Fibroblast of villous mesenchyme (primary cell): ENCODE data around the gene NFE2. TPM values are rescaled to one million over a fixed set of nuclear protein-coding genes. Genes with fewer than 3 reads are reported as not detected.
"Not testable (repeated sequence)": the region's sequence is repeated elsewhere in the genome, so short reads cannot be mapped to it uniquely, and the experiment has no call there.

ENCODE experiments used
- DNase-seq: peaks from one replicate; pipeline ENCODE4 v3.0.0-alpha.2; 2010; ENCODE audit warnings: low read depth
- H3K4me3 ChIP-seq: 2 replicates; pipeline ENCODE4 v1.5.1; 2011; ENCODE audit warnings: low read depth, mild to moderate bottlenecking, low read length
- CTCF ChIP-seq: IDR thresholded peaks from 2 replicates; pipeline ENCODE4 v1.5.1; 2012; ENCODE audit warnings: low read depth, mild to moderate bottlenecking, low read length; ENCODE audit not compliant: insufficient read depth
- total RNA-seq: library from RNA; depleted of rRNA; stranded (reverse); fragments of >200 nt; gene quantifications from 2 replicates; pipeline ENCODE4 v1.2.3, GENCODE V29; 2012

Gene NFE2
- total RNA-seq, 1 donor, result 0.43 TPM

DNA sequence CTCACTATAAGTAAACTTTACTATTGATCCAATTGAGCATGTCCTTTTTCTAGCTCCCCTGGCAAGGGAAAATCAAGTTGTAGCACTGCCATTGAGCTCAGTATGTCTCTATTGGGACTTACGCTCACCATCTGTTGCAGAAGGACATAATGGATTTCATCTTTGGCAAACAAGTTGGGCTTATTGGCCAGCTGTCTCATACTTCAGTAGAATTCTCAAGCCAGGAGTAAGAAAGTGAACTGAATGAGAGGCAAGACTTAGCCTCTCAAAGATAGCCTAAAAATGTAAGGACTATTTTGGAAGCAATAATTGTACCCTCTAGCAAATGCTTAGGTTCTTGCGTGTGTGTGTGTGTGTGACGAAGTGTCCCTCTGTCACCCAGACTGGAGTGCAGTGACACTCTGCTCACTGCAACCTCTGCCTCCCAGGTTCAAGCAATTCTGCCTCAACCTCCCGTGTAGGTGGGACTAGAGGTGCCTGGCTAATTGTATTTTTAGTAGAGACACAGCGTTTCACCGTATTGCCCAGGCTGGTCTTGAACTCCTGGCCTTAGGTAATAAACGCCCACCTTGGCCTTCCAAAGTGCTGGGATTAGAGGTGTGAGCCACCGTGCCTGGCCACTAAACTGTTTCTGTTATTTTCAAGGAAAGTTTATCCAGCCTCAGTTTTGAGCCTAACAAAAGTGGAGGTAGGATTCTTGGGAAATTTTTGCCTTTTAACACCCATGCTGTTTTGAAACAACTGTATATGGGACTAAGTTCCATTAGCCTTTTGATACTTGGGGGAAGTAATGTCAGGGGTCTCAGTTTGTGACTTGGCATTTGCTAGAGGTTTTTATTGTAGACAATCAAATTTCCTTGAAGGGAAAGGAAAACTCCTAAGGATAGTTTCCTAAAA, 13.3 kb downstream of the NFE2 start:
- no peak for DNase-seq
- H3K4me3 ChIP-seq, result no peak overlapping the region
- TF ChIP-seq CTCF, result no peak

- H3K4me3 ChIP-seq, result no peak overlapping the region
- DNase-seq, result no peak
- TF ChIP-seq CTCF, result no peak
Observed at GRCh38 chr12:54286042-54287030, 14.5 kb downstream of the NFE2 start.

GRCh38 chr12:54285150-54286041, 15.4 kb downstream of the NFE2 start:
- H3K4me3 ChIP-seq, result peak overlapping the region; percentile 27
- DNase-seq, result no peak
- TF ChIP-seq CTCF, result peak; percentile 47

- peak overlapping the region; percentile 99 for H3K4me3 ChIP-seq
- DNase-seq, result not testable (repeated sequence)
Observed at GRCh38 chr12:54284070-54284780, 16.6 kb downstream of the NFE2 start.

GRCh38 chr12:54282949-54283593, 17.7 kb downstream of the NFE2 start:
- DNase-seq, result no peak
- H3K4me3 ChIP-seq, result peak overlapping the region; percentile 99
- no peak for TF ChIP-seq CTCF

- DNase-seq, result not testable (repeated sequence)
- H3K4me3 ChIP-seq, result peak overlapping the region; percentile 99
Observed at GRCh38 chr12:54281694-54282093, 19.1 kb downstream of the NFE2 start.

- not testable (repeated sequence) for DNase-seq
- peak overlapping the region; percentile 99 for H3K4me3 ChIP-seq
Observed at GRCh38 chr12:54281261-54281638, 19.6 kb downstream of the NFE2 start.
